CD4-positive, CD25-positive, alpha-beta regulatory T cell (primary cell): Measurements from ENCODE around the gene MBTPS2. TPM values are rescaled to one million over a fixed set of nuclear protein-coding genes. Genes with fewer than 3 reads are reported as not detected.

Source experiments
- ATAC-seq, 2 donors: fragments of 150-1000 bp; cut with Tn5 transposase; one replicate each; pipeline ENCODE4 v1.10.0; 2021; ENCODE audit warnings: low read depth in 2 of 2, moderate number of reproducible peaks in 2 of 2, moderate library complexity in 1 of 2
- DNase-seq, 3 donors: peaks; one replicate each; pipeline versions ENCODE4 v3.0.0 to v3.0.0-alpha.2; 2012 to 2022; ENCODE audit warnings: mixed read lengths in 1 of 3
- H3K27ac ChIP-seq: one replicate; pipeline ENCODE4 v1.7.0; 2013; ENCODE audit warnings: mild to moderate bottlenecking, low read length; ENCODE audit not compliant: insufficient read depth, poor library complexity, severe bottlenecking
- H3K27me3 ChIP-seq: one replicate; pipeline ENCODE4 v1.7.0; 2013; ENCODE audit warnings: low read length; ENCODE audit not compliant: control insufficient read depth, insufficient read depth
- H3K36me3 ChIP-seq: one replicate; pipeline ENCODE4 v1.7.0; 2013; ENCODE audit warnings: mild to moderate bottlenecking, low read length, moderate library complexity; ENCODE audit not compliant: control insufficient read depth, insufficient read depth
- H3K4me1 ChIP-seq: 2 replicates; pipeline ENCODE4 v1.7.0; 2013; ENCODE audit warnings: mild to moderate bottlenecking, low read length; ENCODE audit not compliant: insufficient read depth, control insufficient read depth, poor library complexity, severe bottlenecking
- H3K4me3 ChIP-seq: one replicate; pipeline ENCODE4 v1.7.0; 2013; ENCODE audit warnings: low read depth, mild to moderate bottlenecking, low read length, moderate library complexity
- H3K9me3 ChIP-seq, 2 experiments: 1 replicate in 1 of 2; 2 replicates in 1 of 2; pipeline ENCODE4 v1.7.0; 2013; ENCODE audit warnings: low read length in 2 of 2, mild to moderate bottlenecking in 1 of 2, moderate library complexity in 1 of 2; ENCODE audit not compliant: control insufficient read depth in 2 of 2
- H3K27ac Mint-ChIP-seq, 3 donors: one replicate each; pipeline ENCODE4 v1.8.0; 2020 to 2022; ENCODE audit warnings: mild to moderate bottlenecking in 3 of 3, mixed read lengths in 3 of 3, moderate library complexity in 2 of 3
- H3K27me3 Mint-ChIP-seq: one replicate; pipeline ENCODE4 v1.8.0; 2022; ENCODE audit warnings: mild to moderate bottlenecking, mixed read lengths
- H3K36me3 Mint-ChIP-seq: one replicate; pipeline ENCODE4 v1.8.0; 2020; ENCODE audit warnings: mixed read lengths
- H3K4me1 Mint-ChIP-seq, 4 donors: one replicate each; pipeline ENCODE4 v1.8.0; 2020 to 2022; ENCODE audit warnings: mixed read lengths in 4 of 4, mild to moderate bottlenecking in 1 of 4
- H3K4me3 Mint-ChIP-seq, 4 donors: one replicate each; pipeline ENCODE4 v1.8.0; 2020 to 2022; ENCODE audit warnings: mild to moderate bottlenecking in 4 of 4, mixed read lengths in 4 of 4, moderate library complexity in 3 of 4
- H3K9me3 Mint-ChIP-seq, 7 donors: one replicate each; pipeline ENCODE4 v1.8.0; 2020 to 2022; ENCODE audit warnings: mixed read lengths in 7 of 7, mild to moderate bottlenecking in 3 of 7, moderate library complexity in 2 of 7
- polyA plus RNA-seq, 4 donors: library from polyadenylated mRNA; unstranded; fragments of 300-500 nt; fragmentation: Illumina TruSeq; gene quantifications; one replicate each; pipeline ENCODE4 v1.2.3, GENCODE V29; 2021
- total RNA-seq: library from RNA; stranded (reverse); gene quantifications from one replicate; pipeline ENCODE4 v1.2.3, GENCODE V29; 2022

Gene MBTPS2
- total and polyA plus RNA-seq, 5 donors from 2014 or later, result 4.6 to 6.0 (median 4.9) TPM

- Histone ChIP-seq H3K4me3 (peak overlapping the region; percentile 87), H3K27ac (peak overlapping the region; percentile 23), H3K27me3 (no peaks in the 10 kb centered on the region), H3K9me3 (no peaks in the 10 kb centered on the region), H3K36me3 (no peaks in the 10 kb centered on the region), H3K4me1 (no peaks in the 10 kb centered on the region)
- H3K9me3 Mint-ChIP-seq, result no peaks in the 10 kb centered on the region
- H3K27ac Mint-ChIP-seq, result peak overlapping the region; percentile 80 to 96 (median 94)
- peak overlapping the region; percentile 86 to 97 (median 92) for H3K4me3 Mint-ChIP-seq
- no peaks in the 10 kb centered on the region for H3K36me3 Mint-ChIP-seq
- ATAC-seq, result no peak
- peak in 1 of 3 donors; percentile 0 for DNase-seq
- H3K27me3 Mint-ChIP-seq, result peaks cover 4% of the 10 kb centered on the region
- peaks cover 6 to 13% (median 7%) of the 10 kb centered on the region in 4 donors for H3K4me1 Mint-ChIP-seq
Measured at GRCh38 chrX:21838937-21839333, 482 bp upstream of the MBTPS2 start.

DNA sequence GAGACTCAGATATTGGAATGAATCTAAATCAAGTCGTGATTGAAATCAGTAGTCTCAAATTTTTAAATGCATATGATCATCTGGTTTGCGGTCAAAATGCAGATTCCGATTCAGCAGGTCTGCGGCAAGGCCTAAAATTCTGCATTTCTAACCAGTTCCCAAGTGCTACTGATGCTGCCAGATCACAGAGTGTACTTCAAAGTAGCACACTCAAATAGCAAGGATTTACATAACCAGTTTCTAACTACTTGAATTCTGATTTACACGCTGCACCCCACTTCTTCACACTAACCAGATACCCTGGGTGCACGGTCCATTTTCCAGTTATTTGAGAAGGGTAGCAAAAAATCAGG lies 752 bp downstream of the MBTPS2 start:
- Mint-ChIP-seq H3K9me3 (no peaks in the 10 kb centered on the region), H3K36me3 (no peaks in the 10 kb centered on the region)
- no peak for ATAC-seq

GRCh38 chrX:21843179-21843578 lies 3.8 kb downstream of the MBTPS2 start:
- H3K4me3 ChIP-seq, result no peak overlapping the region
- H3K9me3 Mint-ChIP-seq, result no peaks in the 10 kb centered on the region
- H3K4me1 Mint-ChIP-seq, result peaks cover 6 to 15% (median 7%) of the 10 kb centered on the region in 4 donors
- no peaks in the 10 kb centered on the region for H3K4me1 ChIP-seq
- DNase-seq (no peak), ATAC-seq (no peak)
- no peak overlapping the region for H3K27ac Mint-ChIP-seq
- peaks cover 8% of the 10 kb centered on the region for H3K36me3 ChIP-seq
- no peaks in the 10 kb centered on the region for H3K27me3 ChIP-seq
- H3K27me3 Mint-ChIP-seq, result no peaks in the 10 kb centered on the region
- H3K36me3 Mint-ChIP-seq, result peaks cover 10% of the 10 kb centered on the region
- H3K4me3 Mint-ChIP-seq, result no peak overlapping the region
- H3K9me3 ChIP-seq, result no peaks in the 10 kb centered on the region
- H3K27ac ChIP-seq, result no peak overlapping the region

More for the DNA sequence above, 752 bp downstream of the MBTPS2 start:
- Histone ChIP-seq H3K4me3 (peak overlapping the region; percentile 80), H3K27ac (no peak overlapping the region), H3K27me3 (no peaks in the 10 kb centered on the region), H3K4me1 (no peaks in the 10 kb centered on the region), H3K9me3 (no peaks in the 10 kb centered on the region), H3K36me3 (peaks cover 4% of the 10 kb centered on the region)
- Mint-ChIP-seq H3K27ac (peak overlapping the region; percentile 68 to 94 (median 80)), H3K27me3 (peaks cover 4% of the 10 kb centered on the region), H3K4me3 (peak overlapping the region; percentile 86 to 97 (median 92)), H3K4me1 (peaks cover 6 to 13% (median 7%) of the 10 kb centered on the region in 4 donors)
- DNase-seq, result peak in 1 of 3 donors; percentile 50

DNA sequence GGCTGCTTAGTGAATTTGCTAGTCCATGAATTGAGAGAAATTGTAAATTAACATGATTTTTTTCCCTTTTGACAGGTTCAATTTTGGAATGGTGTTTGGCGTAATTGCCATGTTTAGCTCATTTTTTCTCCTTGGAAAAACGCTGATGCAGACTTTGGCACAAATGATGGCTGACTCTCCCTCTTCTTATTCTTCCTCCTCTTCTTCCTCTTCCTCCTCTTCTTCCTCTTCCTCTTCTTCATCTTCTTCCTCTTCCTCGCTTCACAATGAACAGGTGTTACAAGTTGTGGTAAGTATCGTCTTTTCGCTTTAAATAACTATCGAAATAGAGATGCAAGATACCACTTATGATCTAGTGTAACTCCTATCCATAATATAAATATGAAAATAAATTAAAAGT lies 5.7 kb downstream of the MBTPS2 start:
- Histone ChIP-seq H3K36me3 (peaks cover 8% of the 10 kb centered on the region), H3K9me3 (no peaks in the 10 kb centered on the region), H3K4me1 (no peaks in the 10 kb centered on the region), H3K27ac (no peak overlapping the region), H3K27me3 (no peaks in the 10 kb centered on the region), H3K4me3 (no peak overlapping the region)
- ATAC-seq, result no peak
- Mint-ChIP-seq H3K27me3 (no peaks in the 10 kb centered on the region), H3K4me3 (no peak overlapping the region), H3K27ac (no peak overlapping the region), H3K9me3 (no peaks in the 10 kb centered on the region), H3K4me1 (peaks cover 5 to 14% (median 6%) of the 10 kb centered on the region in 4 donors), H3K36me3 (peaks cover 10% of the 10 kb centered on the region)
- DNase-seq, result no peak

GRCh38 chrX:21847342-21847741 lies 7.9 kb downstream of the MBTPS2 start:
- ATAC-seq, result no peak
- H3K9me3 Mint-ChIP-seq, result no peaks in the 10 kb centered on the region
- Histone ChIP-seq H3K27ac (no peak overlapping the region), H3K9me3 (no peaks in the 10 kb centered on the region), H3K4me1 (no peaks in the 10 kb centered on the region), H3K36me3 (peaks cover 10% of the 10 kb centered on the region), H3K4me3 (no peak overlapping the region), H3K27me3 (no peaks in the 10 kb centered on the region)
- no peaks in the 10 kb centered on the region for H3K27me3 Mint-ChIP-seq
- peaks cover 10% of the 10 kb centered on the region for H3K36me3 Mint-ChIP-seq
- H3K4me3 Mint-ChIP-seq, result no peak overlapping the region
- H3K27ac Mint-ChIP-seq, result no peak overlapping the region
- no peak for DNase-seq
- peaks cover 0 to 2% (median 0%) of the 10 kb centered on the region in 4 donors for H3K4me1 Mint-ChIP-seq

DNA sequence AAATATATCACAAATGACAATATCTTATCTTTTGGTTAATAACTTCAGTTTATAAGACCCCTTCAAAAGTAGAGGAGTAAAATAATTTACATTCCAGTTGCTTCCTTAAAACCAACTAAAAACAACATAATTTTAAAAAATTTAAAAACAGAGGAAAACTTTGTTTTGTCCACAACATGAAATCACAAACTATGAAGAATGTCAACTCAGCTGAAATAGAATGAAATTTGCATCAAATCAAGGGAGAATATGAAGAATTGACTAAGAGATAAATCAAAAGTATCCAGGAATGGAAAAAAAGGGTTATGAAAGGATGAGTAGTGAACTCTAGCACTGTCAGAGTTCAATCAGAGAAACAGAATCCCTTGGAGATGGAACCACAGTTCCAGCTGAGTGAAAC lies 14.2 kb downstream of the MBTPS2 start:
- Histone ChIP-seq H3K27ac (no peak overlapping the region), H3K4me3 (no peak overlapping the region), H3K36me3 (peaks cover 12% of the 10 kb centered on the region), H3K27me3 (no peaks in the 10 kb centered on the region), H3K9me3 (no peaks in the 10 kb centered on the region), H3K4me1 (no peaks in the 10 kb centered on the region)
- H3K27me3 Mint-ChIP-seq, result no peaks in the 10 kb centered on the region
- H3K36me3 Mint-ChIP-seq, result peaks cover 16% of the 10 kb centered on the region
- ATAC-seq (no peak), DNase-seq (no peak)
- no peaks in the 10 kb centered on the region for H3K9me3 Mint-ChIP-seq
- H3K4me1 Mint-ChIP-seq, result no peaks in the 10 kb centered on the region
- no peak overlapping the region for H3K27ac Mint-ChIP-seq
- no peak overlapping the region for H3K4me3 Mint-ChIP-seq

DNA sequence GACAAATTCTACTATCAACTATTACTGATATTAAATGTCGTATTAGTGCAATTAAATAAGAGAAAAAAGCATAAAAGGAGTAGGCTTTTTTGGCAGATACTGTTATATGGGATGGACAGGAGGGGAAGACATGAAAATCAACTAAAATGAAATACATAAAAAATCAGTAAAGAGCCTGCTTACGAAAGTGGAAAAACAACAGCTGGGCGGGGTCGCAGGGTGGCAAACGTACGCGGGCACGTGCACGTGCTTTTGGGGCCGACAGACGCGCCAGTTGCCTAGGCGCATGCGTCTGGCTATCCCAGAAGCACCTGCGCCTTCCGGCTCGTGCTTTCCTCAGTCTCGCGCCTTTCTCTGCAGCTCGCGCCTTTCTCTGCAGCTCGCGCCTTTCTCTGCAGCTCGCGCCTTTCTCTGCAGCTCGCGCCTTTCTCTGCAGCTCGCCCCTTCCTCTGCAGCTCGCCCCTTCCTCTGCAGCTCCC lies 16.6 kb downstream of the MBTPS2 start, which contains the start of gene YY2:
YY2 (plus strand) TSS at position 51 of the 479 bp plus-strand sequence. CDS start 498 bp downstream, outside the sequence.
- Mint-ChIP-seq H3K27me3 (no peaks in the 10 kb centered on the region), H3K27ac (no peak within 1 kb of the TSS), H3K9me3 (no peaks in the 10 kb centered on the region), H3K36me3 (peaks cover 16% of the 10 kb centered on the region), H3K4me1 (peaks cover 0 to 3% (median 0%) of the 10 kb centered on the region in 4 donors), H3K4me3 (no peak within 1 kb of the TSS)
- Histone ChIP-seq H3K9me3 (no peaks in the 10 kb centered on the region), H3K27ac (no peak within 1 kb of the TSS), H3K27me3 (no peaks in the 10 kb centered on the region), H3K4me3 (no peak within 1 kb of the TSS), H3K4me1 (no peaks in the 10 kb centered on the region), H3K36me3 (peaks cover 11% of the 10 kb centered on the region)
- ATAC-seq (no peak), DNase-seq (no peak)

- Mint-ChIP-seq H3K9me3 (no peaks in the 10 kb centered on the region), H3K36me3 (peaks cover 16% of the 10 kb centered on the region), H3K27ac (no peak overlapping the region), H3K27me3 (no peaks in the 10 kb centered on the region), H3K4me1 (peaks cover 0 to 3% (median 0%) of the 10 kb centered on the region in 4 donors), H3K4me3 (no peak overlapping the region)
- Histone ChIP-seq H3K36me3 (peaks cover 10% of the 10 kb centered on the region), H3K4me3 (no peak overlapping the region), H3K4me1 (no peaks in the 10 kb centered on the region), H3K9me3 (no peaks in the 10 kb centered on the region), H3K27me3 (no peaks in the 10 kb centered on the region), H3K27ac (no peak overlapping the region)
- DNase-seq, result no peak
- no peak for ATAC-seq
Measured at GRCh38 chrX:21856504-21856903, 17.1 kb downstream of the MBTPS2 start.
